ENCODE measurements around the gene HELZ2.

DNA sequence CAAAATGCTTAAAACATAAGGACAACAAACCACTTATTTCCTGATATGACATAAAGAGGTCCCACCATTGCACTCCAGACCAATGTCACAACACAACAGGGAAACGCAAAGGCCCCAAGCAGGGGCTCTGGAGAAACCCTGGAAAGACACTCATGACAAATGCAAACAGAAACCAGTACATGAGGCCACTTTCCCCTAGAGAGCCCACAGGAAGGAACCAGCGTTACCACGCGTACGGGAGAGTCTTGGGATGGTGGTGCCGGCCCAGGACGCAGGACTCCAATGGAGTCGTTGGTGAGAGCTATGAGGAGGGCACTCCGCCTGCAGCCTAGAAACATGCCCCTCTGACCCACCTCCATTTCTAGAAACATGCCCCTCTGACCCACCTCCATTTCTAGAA is 32.6 kb upstream of the HELZ2 start:
- TF ChIP-seq, protein P1, sequence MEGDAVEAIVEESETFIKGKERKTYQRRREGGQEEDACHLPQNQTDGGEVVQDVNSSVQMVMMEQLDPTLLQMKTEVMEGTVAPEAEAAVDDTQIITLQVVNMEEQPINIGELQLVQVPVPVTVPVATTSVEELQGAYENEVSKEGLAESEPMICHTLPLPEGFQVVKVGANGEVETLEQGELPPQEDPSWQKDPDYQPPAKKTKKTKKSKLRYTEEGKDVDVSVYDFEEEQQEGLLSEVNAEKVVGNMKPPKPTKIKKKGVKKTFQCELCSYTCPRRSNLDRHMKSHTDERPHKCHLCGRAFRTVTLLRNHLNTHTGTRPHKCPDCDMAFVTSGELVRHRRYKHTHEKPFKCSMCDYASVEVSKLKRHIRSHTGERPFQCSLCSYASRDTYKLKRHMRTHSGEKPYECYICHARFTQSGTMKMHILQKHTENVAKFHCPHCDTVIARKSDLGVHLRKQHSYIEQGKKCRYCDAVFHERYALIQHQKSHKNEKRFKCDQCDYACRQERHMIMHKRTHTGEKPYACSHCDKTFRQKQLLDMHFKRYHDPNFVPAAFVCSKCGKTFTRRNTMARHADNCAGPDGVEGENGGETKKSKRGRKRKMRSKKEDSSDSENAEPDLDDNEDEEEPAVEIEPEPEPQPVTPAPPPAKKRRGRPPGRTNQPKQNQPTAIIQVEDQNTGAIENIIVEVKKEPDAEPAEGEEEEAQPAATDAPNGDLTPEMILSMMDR (IDR thresholded peaks at IDR 0.05; ENCODE audit: low read depth, low read length): no peak
- TF ChIP-seq POLR2A (IDR thresholded peaks at IDR 0.05; ENCODE audit: extremely low read depth, insufficient read length): no peak

All from NB4 (cell line).